HG02623 (cell line): ENCODE data around the gene HPS1.
"Not testable (repeated sequence)": the region's sequence is repeated elsewhere in the genome, so short reads cannot be mapped to it uniquely, and the experiment has no call there.

Source experiments
- ATAC-seq: cut with Tn5 transposase; IDR thresholded peaks from one replicate; pipeline ENCODE4 v1.9.1; 2021; ENCODE audit warnings: moderate library complexity; ENCODE audit not compliant: unreplicated experiment

The HPS1 gene

DNA sequence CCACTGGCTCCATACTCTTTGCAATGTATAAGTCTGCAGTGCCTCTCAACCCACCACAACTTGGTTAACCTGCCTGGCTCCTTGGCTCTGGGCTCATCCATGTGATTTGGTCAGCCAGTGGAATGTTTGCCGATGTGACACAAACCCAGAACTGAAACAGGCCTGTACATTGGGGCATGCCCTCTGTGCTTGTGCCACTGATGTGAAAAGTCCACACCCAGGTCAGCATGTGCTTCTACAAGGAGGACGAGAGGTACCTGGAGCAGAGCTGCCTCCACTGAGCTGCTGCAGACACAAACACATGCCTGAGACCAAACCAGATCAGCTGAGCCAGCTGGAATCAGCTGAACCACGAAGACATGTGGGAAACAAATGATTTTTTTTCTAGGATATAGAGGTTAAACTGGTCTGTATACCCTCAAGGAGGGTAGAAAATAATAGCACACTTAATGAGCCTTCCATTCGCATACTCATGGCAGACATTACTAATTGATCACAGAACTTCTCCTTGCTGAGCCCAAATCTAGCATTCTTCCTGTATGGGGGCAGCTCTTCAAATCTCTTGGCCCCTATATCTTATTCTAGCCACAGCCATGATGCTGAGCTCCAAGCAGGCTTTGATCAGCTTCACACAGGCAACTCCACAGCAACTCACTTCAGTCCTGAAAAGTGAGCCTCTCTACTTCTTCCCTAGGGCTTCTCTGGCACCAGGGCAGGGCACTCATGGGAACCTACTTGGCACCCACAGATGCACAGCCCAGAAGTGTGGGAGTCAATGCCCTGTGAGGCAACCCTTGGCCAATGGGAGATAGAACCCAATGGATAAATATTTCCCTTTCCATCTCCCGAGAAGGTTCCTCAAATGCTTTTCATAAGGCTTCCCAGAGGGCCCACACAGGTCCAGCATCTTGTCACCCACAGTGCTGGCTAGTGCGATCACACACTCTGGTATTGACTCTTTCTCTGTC is 50.4 kb downstream of the HPS1 start:
- ATAC-seq, result no peak

GRCh38 chr10:98394851-98395440 is 51.8 kb downstream of the HPS1 start:
- ATAC-seq, result no peak

- ATAC-seq, result no peak
Measured at GRCh38 chr10:98391578-98391991, 55.1 kb downstream of the HPS1 start.

DNA sequence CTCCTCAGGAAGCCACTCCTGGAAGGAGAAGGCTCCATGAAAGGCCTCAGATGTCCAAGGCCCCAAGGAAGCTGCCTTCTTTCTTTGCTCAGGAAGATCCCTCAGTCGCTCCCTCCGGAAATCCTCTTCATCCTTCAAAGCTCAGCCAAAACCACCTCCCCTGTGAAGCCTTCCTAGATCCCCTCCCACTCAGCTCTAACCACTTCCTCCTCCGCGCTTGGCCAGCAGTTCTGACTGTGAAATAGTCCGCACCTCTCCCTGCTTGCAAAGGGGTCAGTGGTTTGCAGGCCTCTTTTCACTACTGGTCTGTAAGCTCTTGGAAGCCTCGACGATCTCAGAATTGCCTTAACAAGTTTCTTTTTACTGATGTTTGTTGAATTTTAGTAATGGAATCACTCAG is 55.7 kb downstream of the HPS1 start:
- no peak for ATAC-seq

GRCh38 chr10:98390406-98390805 is 56.3 kb downstream of the HPS1 start:
- ATAC-seq, result no peak

DNA sequence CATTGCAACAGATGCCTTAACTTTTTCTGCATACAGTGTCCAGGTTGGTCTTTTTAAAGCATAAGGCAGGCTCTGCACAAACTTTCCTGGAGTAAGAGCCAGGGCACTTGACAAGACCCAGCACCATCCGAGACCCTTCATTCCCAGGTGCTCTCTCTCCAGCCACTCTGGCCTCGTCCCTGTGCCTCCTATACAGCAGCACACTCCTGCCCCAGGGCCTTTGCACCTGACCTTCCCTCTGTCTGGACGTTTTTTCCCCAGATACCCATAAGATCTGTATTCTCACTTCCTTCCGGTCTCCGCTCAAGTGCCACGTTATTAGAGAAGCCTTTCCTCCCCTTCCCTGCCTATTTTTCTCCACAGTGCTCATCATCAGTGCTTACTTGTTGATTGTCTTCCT is 57.3 kb downstream of the HPS1 start:
- ATAC-seq, result no peak

GRCh38 chr10:98388101-98388655 is 58.6 kb downstream of the HPS1 start:
- ATAC-seq, result no peak

GRCh38 chr10:98384531-98385133 is 62.1 kb downstream of the HPS1 start:
- ATAC-seq, result no peak

- ATAC-seq, result no peak
Measured at GRCh38 chr10:98383869-98384268, 62.9 kb downstream of the HPS1 start.

- ATAC-seq, result not testable (repeated sequence)
Measured at GRCh38 chr10:98383134-98383667, 63.5 kb downstream of the HPS1 start.

DNA sequence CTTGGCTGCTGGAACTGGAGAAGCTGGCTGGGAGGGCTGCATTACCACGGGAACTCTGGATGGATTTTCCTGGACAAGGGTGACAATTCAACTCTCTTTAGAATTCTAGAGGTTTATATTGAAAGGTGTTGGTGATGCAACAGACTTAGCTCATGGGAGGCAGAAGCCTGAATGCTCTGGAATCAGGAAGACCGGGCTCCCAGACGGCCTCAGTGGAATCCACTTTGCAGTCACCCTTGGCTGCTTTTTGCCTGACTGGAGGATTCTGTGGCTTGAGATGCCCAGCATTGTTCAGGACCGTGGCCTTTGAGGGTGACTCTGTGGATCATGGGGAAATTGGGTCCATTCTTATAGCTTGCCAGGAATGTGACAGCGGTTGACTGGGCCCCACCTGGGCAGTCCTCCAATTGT is 64.0 kb downstream of the HPS1 start:
- no peak for ATAC-seq

DNA sequence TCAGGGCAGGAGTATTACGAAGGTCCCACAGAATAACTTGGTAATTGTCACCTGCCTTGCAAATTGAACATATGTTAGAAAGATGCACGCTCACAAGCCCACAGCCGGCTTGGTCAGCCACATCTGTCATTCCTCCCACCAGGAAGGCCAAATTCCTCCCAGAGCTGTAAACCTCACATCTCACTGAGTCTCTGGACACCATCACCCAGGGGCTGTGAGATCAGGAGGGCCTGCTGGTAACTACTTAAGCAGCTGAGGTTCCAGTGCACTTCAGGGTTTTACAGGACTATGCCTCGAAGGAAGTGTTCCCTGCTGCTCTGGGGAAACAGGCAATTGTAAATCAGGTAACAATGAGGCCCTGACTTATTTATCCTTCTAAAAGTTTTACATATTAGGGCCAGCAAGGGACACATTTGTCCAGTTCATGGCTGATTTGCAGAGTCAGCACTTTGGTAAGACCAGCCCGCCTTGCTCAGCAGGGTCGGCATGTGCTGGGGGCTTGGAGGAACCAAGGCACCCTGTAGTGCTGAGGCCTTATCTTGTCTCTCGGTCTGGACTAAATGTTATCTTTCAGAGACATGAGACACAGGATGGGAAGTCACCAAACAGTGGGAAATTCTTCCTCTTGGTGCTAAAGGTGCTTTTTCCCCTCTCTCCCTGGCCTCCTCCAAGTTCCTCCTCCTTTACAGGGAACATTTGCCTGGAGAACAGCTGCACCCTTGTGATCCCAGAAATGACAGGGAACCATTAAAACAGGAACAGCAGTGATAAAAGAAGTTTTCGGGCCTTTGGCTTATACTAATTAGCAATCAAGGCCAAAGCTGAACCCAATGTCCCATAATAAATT is 66.0 kb downstream of the HPS1 start:
- no peak for ATAC-seq

DNA sequence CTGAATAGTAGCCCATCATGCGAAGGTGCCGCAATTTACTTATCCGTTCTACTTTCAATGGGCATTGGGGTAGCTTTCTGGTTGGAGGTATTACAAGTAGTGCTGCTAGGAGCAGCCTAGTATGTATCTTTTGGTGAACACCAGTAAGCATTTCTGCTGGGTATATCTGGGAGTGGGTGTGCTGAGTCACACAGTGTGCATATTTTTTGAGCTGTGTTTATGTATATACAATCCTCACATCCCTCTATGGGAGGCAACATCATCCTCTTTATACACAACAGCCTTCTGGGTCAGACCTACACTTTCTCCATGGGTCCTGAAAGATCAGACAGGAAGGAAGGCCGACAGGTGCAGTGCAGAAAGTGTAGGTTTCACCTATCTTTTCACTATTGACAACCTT is 68.0 kb downstream of the HPS1 start:
- ATAC-seq, result no peak

GRCh38 chr10:98377536-98377935 is 69.2 kb downstream of the HPS1 start:
- ATAC-seq, result no peak

GRCh38 chr10:98377001-98377400 is 69.7 kb downstream of the HPS1 start:
- ATAC-seq, result no peak

DNA sequence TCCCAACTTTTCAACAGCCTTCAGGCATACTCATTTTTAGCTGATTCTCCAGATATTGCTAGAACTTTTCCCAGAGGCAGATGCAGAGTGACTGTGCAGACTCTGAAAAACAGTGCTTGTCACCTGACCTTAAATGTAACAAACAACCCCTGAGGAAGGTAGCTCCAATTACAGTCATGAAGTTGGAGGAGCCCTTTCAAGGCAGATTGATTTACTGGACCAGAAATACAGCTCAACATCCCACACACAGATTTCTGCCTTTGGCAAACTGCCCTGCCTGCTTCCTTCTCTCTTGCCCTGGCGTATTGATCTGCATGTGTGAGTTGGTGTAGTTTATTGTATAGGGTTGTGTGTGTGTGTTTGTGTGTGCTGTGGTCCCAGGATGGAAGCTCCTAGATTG is 70.2 kb downstream of the HPS1 start:
- ATAC-seq, result no peak

- ATAC-seq, result no peak
Measured at GRCh38 chr10:98374217-98374985, 72.3 kb downstream of the HPS1 start.

DNA sequence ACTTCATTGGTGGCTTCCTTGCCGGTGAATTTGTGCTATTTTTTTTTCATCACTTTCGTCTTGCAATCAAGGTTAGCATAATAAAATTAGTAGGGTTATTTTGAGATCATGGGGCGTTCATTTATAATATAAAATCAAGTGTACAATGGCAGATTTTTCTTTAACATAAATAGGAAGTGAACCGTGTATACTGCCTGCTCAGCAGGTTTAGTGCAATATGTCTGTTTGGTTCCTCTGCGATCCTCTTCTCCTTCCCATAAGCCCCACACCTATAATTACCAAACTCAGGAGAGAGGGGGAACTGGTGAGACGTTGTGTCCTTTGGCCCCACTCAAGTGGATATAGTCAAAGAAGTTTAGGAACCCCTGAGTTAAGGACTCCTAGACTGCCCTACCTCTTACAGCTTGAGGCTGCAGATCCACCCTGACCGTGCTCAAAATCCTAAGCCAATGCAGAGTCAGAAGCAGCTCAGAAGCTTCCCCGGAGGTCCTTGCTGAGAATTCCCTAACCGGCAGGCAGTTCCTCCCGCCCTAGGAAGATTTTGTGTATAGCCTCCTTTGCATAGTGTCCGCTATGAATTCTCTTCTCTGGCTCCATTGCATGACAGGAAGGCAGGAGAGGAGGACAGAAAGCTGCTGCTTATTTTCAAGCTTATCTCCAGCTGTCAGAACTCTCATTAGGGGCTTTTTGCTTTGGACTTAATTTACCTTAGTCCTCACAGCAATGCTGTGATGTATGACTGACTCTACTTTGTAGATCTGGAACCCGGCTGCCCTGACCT is 73.3 kb downstream of the HPS1 start:
- ATAC-seq, result no peak
